ENCODE measurements around the gene NEUROG3. TPM values are rescaled to one million over a fixed set of nuclear protein-coding genes. Genes with fewer than 3 reads are reported as not detected.

NEUROG3 gene
- total RNA-seq, 2 donors from 2014 or later, result not detected

DNA sequence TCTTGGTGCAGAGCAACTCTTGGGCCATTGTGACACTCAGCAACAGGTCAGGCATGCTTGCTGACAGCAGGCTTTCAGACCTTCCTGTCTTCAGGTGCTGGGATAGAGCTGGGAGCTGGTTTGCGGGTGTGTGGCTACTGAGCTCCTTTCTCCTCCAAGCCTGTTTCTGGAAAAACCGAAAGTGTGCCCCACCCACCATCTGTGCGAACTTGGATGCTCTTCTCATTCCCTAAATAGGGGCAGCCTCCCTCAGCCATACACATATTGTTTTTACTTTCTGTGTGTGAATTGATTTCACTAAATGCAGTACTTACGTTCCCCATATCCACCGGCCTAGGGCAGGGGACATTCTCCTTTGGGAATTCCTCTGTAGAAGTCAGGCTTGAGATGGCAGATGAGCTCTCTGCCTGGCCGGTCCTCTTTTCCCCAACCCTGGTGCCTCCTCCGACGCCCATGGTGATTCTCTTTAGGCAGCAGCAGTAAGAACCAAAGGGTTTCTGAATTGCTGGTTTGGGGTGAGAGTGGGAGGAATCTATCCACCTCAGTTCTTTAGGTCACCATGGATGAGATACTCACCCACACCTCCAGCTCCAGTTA is 6.3 kb upstream of the NEUROG3 start:
- H3K27ac Mint-ChIP-seq, result no peak overlapping the region
- H3K4me1 Mint-ChIP-seq, result peaks cover 4% of the 10 kb centered on the region
- peaks cover 2% of the 10 kb centered on the region for H3K36me3 Mint-ChIP-seq (ENCODE audit: low read depth)
- H3K27me3 Mint-ChIP-seq, result peaks cover 54% of the 10 kb centered on the region
- no peak for ATAC-seq
- no peaks in the 10 kb centered on the region for H3K9me3 ChIP-seq (ENCODE audit: control insufficient read depth, low read length, poor library complexity, severe bottlenecking)
- no peak overlapping the region for H3K4me3 Mint-ChIP-seq
- DNase-seq, result no peak

DNA sequence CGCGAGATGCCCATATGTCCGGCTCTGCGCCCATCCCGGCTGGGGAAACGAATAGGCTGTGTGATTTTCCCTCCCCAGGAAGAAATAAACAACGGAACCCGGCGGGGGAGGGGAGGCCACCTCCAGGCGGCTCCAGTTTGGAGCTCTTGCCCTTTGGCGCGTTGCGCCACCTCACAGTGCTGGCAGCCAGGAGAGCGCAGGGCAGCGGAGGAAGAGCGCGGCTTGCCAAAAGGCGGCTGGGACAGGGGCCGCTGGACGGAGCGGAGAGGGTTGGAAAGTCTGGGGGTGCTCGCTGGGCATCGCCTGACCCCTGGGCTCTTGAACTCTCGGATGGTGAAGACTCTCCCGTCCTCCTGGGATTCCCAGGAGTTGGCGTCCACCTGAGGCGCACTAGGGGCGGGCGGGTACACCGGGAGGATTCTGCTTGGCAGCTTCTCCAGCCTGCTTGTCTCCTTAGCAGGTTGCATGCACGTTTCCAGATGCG is 5.3 kb upstream of the NEUROG3 start:
- Mint-ChIP-seq H3K4me3 (no peak overlapping the region), H3K27ac (no peak overlapping the region), H3K4me1 (peaks cover 11% of the 10 kb centered on the region), H3K27me3 (peaks cover 62% of the 10 kb centered on the region), H3K36me3 (ENCODE audit: low read depth) (peaks cover 2% of the 10 kb centered on the region)
- DNase-seq (no peak), ATAC-seq (no peak)
- H3K9me3 ChIP-seq (ENCODE audit: control insufficient read depth, low read length, poor library complexity, severe bottlenecking), result no peaks in the 10 kb centered on the region

DNA sequence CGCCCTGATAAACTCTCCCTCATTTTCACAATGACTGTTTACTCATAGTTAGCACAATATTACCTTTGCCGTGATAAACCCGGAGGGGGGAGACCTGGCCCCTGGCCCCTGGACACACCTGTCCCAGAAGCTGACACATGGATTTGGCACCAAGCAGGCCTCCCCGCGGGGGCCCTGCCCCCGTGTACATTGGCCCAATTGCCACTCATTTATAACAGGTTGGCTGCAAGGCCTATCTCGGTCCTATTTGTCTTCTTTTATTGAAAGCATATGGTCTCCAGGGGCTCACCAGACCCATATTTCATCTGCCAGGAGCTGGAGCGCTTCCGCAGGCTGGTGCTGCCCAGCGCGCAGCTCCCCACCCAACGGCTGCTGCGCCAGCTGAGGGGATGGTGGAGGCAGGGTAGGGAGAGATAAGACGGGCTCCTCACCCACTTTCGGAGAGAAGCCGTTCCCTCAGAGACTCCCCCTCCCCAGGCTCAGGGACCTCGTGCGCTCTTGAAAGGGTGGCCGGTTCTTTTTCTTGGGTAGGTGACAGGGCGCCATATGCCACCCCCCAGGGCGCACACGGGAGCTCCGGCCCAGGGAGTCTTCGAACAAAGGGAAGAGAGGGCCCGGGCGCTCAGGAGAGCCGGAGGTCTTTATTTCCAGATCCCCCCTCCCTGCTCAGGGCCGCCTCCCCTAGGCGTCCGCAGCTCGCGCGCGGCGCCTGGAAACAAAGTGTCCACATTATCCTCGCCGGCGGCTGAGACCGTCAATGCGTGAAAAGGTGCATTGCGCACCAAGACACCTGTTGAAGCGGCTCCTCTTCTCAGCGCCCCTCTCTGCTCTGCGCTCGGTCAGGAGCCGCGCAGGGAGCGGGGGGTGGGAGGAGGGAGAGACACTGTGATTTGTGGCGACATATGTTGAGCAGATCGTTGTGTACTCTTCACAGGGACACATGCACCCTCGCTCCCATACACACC is 4.3 kb upstream of the NEUROG3 start:
- peaks cover 15% of the 10 kb centered on the region for H3K4me1 Mint-ChIP-seq
- no peak for ATAC-seq
- H3K36me3 Mint-ChIP-seq (ENCODE audit: low read depth), result peaks cover 2% of the 10 kb centered on the region
- no peaks in the 10 kb centered on the region for H3K9me3 ChIP-seq (ENCODE audit: control insufficient read depth, low read length, poor library complexity, severe bottlenecking)
- no peak overlapping the region for H3K27ac Mint-ChIP-seq
- DNase-seq, result no peak
- no peak overlapping the region for H3K4me3 Mint-ChIP-seq
- H3K27me3 Mint-ChIP-seq, result peaks cover 70% of the 10 kb centered on the region

DNA sequence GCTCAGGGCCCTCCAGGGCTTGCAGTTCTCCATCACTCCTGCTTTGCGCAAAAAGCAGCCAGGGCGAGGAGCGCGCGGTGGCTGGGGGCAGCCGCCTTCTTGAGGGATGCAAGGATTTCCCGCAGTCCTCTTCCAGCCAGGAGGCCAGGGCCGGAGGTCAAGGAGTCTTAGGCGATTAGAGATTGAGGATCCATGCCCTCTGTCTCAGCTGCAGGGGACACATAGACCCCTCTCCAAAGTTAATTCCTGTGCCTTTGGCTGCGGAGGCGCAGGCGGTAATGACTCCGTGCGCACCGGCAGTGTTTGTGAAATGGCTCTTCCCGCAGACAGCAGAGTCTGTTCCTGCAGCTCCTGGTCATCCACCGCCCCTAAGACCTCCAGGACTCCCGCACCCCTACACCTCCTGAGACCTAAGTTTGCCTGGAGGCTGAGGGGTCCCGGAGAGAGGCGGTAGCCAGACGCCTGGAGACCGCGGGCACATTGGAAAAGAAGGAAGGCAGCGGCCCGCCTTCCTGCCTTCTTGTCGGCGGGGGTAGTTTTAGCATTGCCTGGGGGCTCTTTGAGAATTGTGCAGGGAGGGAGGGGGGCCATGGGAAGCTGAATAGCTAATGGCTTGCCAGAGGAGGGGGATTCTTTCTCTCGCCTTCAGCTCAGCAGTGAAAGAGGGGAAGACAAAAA is 3.3 kb upstream of the NEUROG3 start:
- H3K36me3 Mint-ChIP-seq (ENCODE audit: low read depth), result peaks cover 3% of the 10 kb centered on the region
- DNase-seq, result no peak
- H3K27ac Mint-ChIP-seq, result no peak overlapping the region
- no peaks in the 10 kb centered on the region for H3K9me3 ChIP-seq (ENCODE audit: control insufficient read depth, low read length, poor library complexity, severe bottlenecking)
- peaks cover 74% of the 10 kb centered on the region for H3K27me3 Mint-ChIP-seq
- H3K4me1 Mint-ChIP-seq, result peaks cover 19% of the 10 kb centered on the region
- ATAC-seq, result no peak
- H3K4me3 Mint-ChIP-seq, result no peak overlapping the region

DNA sequence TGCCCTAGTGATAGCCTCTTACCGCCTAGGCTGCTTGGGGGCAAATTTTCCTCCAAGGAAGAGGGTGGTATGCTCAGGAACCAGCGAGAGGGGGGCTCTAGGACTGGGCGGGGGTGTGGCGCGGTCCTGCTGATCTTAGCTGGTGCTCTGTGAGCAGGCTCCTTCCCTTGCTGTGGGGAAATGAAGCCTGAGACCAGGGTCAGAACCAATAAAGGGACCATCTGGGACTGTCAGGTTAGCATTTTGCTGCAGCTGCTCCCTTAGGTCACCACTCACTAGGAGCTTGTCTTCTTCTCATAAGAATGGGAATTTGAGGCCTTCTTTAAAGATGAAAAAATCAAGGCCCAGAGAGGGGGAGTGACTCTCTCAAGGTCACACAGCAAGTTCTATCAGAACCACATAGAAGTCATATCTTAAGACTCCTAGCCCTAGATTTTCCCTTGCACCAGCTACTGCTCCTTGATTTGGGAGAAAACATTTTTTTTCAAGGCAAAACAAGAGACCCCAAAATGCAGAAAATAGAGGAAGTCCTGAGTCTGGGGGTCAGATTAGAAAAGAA is 2.0 kb upstream of the NEUROG3 start:
- no peak for DNase-seq
- Mint-ChIP-seq H3K4me1 (peaks cover 22% of the 10 kb centered on the region), H3K27ac (no peak overlapping the region), H3K36me3 (ENCODE audit: low read depth) (peaks cover 2% of the 10 kb centered on the region), H3K4me3 (peak overlapping the region; percentile 72), H3K27me3 (peaks cover 74% of the 10 kb centered on the region)
- no peaks in the 10 kb centered on the region for H3K9me3 ChIP-seq (ENCODE audit: control insufficient read depth, low read length, poor library complexity, severe bottlenecking)
- ATAC-seq, result no peak

DNA sequence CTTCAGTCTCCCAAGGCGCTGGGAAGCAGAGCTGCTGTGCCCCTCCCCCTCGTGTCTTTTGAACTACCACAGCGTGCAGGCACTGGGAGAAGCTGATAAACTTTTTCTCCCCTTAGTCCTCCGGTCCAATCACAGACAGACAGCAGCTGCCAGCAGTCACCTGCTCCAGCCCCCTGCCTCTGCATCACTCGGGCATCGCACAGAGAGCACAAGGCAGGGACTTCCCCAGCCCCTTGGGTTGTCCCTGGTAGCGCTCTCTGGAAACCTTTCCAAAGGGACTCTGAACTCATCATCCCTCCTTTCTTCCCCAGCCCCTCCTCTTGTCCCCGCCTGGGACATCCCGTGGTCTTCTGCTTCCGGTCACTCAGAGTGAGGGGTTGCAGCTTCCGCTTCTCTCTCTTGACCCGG is 1.4 kb upstream of the NEUROG3 start:
- DNase-seq (no peak), ATAC-seq (no peak)
- peak overlapping the region; percentile 72 for H3K4me3 Mint-ChIP-seq
- H3K27me3 Mint-ChIP-seq, result peaks cover 74% of the 10 kb centered on the region
- no peak overlapping the region for H3K27ac Mint-ChIP-seq
- no peaks in the 10 kb centered on the region for H3K9me3 ChIP-seq (ENCODE audit: control insufficient read depth, low read length, poor library complexity, severe bottlenecking)
- peaks cover 22% of the 10 kb centered on the region for H3K4me1 Mint-ChIP-seq
- H3K36me3 Mint-ChIP-seq (ENCODE audit: low read depth), result peaks cover 2% of the 10 kb centered on the region

DNA sequence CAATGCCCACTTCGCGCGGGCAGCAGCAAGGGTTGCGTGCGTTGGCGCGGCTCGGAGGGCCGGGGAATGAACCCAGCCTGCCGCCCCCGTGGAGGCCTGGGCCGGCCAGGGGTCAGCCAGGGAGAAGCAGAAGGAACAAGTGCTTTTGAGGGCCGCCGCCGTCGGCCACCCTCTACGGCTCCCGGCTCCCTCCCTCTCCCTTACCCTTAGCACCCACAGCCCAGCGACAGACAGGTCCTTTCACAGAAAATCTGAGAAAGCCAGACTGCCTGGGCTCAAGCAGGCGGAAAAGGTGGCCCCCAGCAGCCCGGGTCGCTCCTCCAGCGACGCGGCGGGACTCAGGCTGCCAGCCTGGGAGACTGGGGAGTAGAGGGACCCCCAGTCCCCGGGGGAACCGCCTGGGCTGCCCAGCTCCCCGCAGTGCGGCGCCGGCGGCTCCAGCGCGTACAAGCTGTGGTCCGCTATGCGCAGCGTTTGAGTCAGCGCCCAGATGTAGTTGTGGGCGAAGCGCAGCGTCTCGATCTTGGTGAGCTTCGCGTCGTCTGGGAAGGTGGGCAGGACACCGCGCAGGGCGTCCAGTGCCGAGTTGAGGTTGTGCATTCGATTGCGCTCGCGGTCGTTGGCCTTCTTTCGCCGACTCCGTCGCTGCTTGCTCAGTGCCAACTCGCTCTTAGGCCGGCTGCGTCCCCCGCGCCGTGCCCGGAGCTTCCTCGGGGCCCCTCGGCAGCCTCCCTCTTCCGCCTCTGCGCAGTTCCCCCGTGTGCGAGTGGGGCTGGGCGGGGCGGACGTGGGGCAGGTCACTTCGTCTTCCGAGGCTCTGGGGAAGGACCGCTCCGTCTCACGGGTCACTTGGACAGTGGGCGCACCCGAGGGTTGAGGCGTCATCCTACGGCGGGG is 815 bp downstream of the NEUROG3 start:
- Mint-ChIP-seq H3K4me1 (peaks cover 22% of the 10 kb centered on the region), H3K4me3 (peak overlapping the region; percentile 86), H3K27me3 (peaks cover 79% of the 10 kb centered on the region), H3K27ac (no peak overlapping the region), H3K36me3 (ENCODE audit: low read depth) (peaks cover 2% of the 10 kb centered on the region)
- no peaks in the 10 kb centered on the region for H3K9me3 ChIP-seq (ENCODE audit: control insufficient read depth, low read length, poor library complexity, severe bottlenecking)
- DNase-seq (no peak), ATAC-seq (peak; percentile 45)

DNA sequence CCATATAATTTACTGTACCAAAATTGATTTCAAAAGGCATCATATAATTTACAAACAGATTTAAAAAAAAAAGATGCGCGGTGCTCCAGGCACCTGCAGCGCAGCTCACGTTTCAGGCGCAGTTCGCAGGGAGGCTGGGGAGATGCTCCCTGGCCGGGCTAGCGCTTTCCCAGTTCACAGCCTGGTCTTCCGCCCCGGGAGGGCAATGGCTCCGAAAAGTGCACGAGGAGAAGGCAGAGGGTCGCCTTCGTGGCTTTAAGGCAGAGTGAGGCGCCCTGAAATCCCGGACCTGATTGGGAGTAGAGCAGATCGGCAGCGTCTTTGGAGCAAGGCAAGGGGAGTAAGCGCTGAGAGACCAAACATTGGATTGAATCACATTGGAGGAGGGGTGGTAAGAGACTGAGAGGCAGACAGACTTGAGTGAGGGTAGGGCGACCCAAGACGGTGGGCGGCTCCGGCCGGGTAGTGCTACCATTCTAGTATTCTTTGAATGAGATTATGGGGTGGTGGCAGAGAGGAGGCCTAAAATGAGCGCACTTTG is 1.5 kb downstream of the NEUROG3 start:
- Mint-ChIP-seq H3K4me3 (peak overlapping the region; percentile 86), H3K36me3 (ENCODE audit: low read depth) (peaks cover 2% of the 10 kb centered on the region), H3K4me1 (peaks cover 22% of the 10 kb centered on the region), H3K27ac (no peak overlapping the region), H3K27me3 (peaks cover 82% of the 10 kb centered on the region)
- DNase-seq, result no peak
- no peak for ATAC-seq
- no peaks in the 10 kb centered on the region for H3K9me3 ChIP-seq (ENCODE audit: control insufficient read depth, low read length, poor library complexity, severe bottlenecking)

DNA sequence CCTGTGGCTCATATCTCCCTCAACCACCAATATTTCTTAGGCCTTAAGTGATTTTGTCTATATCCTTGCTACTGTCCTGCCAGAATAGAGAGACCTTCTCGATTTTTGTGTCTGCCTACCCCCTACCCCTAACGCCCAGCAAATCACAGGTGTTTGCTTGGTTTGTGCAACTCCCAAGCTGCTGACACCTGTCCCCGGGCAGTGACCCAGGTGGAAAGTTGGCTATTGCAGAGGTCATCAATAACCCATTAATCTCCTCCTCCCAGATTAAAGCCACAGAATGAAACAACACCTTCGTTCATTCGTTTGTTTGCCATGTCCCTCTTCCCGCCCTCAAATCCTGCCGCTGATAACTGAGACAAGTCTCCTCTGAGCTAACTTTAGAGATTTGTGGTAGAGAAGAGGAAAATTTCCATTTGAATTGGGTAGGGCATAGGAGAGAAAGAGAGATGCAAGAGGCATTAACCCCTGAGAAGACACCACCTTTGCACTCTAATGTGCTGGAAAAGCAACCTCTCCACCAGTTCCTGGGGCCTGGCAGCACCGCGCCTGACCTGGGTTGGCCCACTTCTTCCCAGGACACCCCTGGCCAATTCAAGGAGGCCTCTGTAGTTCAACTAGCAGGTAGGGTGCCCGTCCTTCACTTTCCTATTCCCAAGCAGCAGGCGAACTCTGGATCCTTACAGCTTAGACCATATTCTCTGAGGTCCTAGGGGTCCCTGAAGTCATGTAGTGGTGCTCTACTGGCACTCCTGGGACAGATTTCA is 3.0 kb downstream of the NEUROG3 start:
- no peak overlapping the region for H3K4me3 Mint-ChIP-seq

DNA sequence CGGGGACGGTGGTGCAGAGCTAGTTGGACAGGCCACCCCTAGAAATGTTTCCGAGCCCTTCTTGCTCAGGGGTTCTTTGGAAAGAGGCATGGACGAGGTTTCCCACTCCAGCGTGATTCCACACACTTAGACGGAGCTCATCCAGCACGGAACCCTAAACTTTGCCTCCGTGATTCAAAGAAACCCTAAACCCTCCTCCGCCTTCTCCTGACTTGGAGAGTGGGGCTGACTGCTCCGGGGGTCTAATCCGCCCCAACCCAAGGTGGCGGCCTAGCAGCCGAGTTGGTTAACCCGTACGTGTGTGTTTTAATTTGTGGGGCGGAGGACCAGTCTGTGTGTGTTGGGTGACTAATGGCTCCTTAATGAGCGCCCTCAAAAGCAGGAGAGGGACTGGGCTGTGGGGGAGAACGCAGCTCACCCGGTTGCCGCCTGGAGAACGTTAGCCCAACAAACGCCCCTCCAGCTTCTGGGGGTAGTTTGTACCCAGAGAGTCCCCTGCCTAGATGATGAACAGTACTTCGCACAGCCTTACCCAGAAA is 3.8 kb downstream of the NEUROG3 start:
- Mint-ChIP-seq H3K27me3 (peaks cover 78% of the 10 kb centered on the region), H3K27ac (no peak overlapping the region), H3K4me3 (no peak overlapping the region), H3K4me1 (peaks cover 18% of the 10 kb centered on the region), H3K36me3 (ENCODE audit: low read depth) (peaks cover 2% of the 10 kb centered on the region)
- DNase-seq (no peak), ATAC-seq (no peak)
- no peaks in the 10 kb centered on the region for H3K9me3 ChIP-seq (ENCODE audit: control insufficient read depth, low read length, poor library complexity, severe bottlenecking)

More for the DNA sequence above, 3.0 kb downstream of the NEUROG3 start:
- no peak overlapping the region for H3K27ac Mint-ChIP-seq
- H3K36me3 Mint-ChIP-seq (ENCODE audit: low read depth), result peaks cover 2% of the 10 kb centered on the region
- peaks cover 22% of the 10 kb centered on the region for H3K4me1 Mint-ChIP-seq
- DNase-seq (no peak), ATAC-seq (no peak)
- H3K27me3 Mint-ChIP-seq, result peaks cover 80% of the 10 kb centered on the region
- no peaks in the 10 kb centered on the region for H3K9me3 ChIP-seq (ENCODE audit: control insufficient read depth, low read length, poor library complexity, severe bottlenecking)

Measured in T-helper 17 cell (primary cell).